Gastrocnemius medialis (tissue), 4 donors: Measurements from ENCODE around the gene CXXC5.
"Not testable (repeated sequence)": the region's sequence is repeated elsewhere in the genome, so short reads cannot be mapped to it uniquely, and the experiment has no call there.

Experiments
- CTCF ChIP-seq, 5 experiments: fragments of 450-650 bp in 3 of 5; fragments of 200-600 bp in 2 of 5; sonication (generic) in 2 of 5; IDR thresholded peaks in 4 of 5; conservative IDR thresholded peaks in 1 of 5; 1 replicate in 4 of 5; 2 replicates in 1 of 5; pipeline ENCODE4 v1.5.1; 2016 to 2019; ENCODE audit warnings: antibody characterized with exemption in 5 of 5, mild to moderate bottlenecking in 3 of 5, moderate library complexity in 3 of 5
- POLR2A ChIP-seq, 2 donors: fragments of 450-650 bp; IDR thresholded peaks; one replicate each; pipeline ENCODE4 v1.6.1; 2017; ENCODE audit warnings: antibody characterized with exemption in 2 of 2, mild to moderate bottlenecking in 2 of 2, moderate library complexity in 2 of 2

GRCh38 chr5:139727615-139728014 is 79.5 kb downstream of the CXXC5 start:
- TF ChIP-seq CTCF (IDR thresholded peaks at IDR 0.05 in 4 of 5, conservative IDR thresholded peaks at IDR 0.05 in 1 of 5); POLR2A (IDR thresholded peaks at IDR 0.05): not testable (repeated sequence)
